HepG2 (cell line): ENCODE measurements around the gene MRPL42. TPM values are rescaled to one million over a fixed set of nuclear protein-coding genes. Genes with fewer than 3 reads are reported as not detected.
A peak's percentile ranks its signal among the peaks of the same experiment; 100 is the strongest.

Source experiments
- BATF2 ChIP-seq: sonication (generic); formaldehyde crosslinking; IDR thresholded peaks from 2 replicates; pipeline ENCODE4 v1.8.0; 2022; ENCODE audit warnings: mild to moderate bottlenecking, missing genetic modification reagents, moderate library complexity
- DR1 ChIP-seq: sonication (generic); formaldehyde crosslinking; IDR thresholded peaks from 2 replicates; pipeline ENCODE4 v1.8.0; 2021; ENCODE audit warnings: mild to moderate bottlenecking, missing genetic modification reagents, inconsistent platforms
- GLI4 ChIP-seq: sonication (generic); formaldehyde crosslinking; IDR thresholded peaks from 2 replicates; pipeline ENCODE4 v1.5.1; 2020; ENCODE audit warnings: missing genetic modification reagents, mild to moderate bottlenecking, moderate library complexity, borderline replicate concordance
- IKZF1 ChIP-seq: fragments of 450-650 bp; IDR thresholded peaks from 2 replicates; pipeline ENCODE4 v1.7.1; 2016
- MEIS1 ChIP-seq: sonication (generic); formaldehyde crosslinking; IDR thresholded peaks from 2 replicates; pipeline ENCODE4 v1.9.0; 2021; ENCODE audit warnings: mild to moderate bottlenecking, missing genetic modification reagents, moderate library complexity, borderline replicate concordance
- MTA1 ChIP-seq: sonication (generic); formaldehyde crosslinking; IDR thresholded peaks from 2 replicates; pipeline ENCODE4 v1.4.0; 2020; ENCODE audit warnings: missing genetic modification reagents, mild to moderate bottlenecking, borderline replicate concordance
- NRL ChIP-seq: sonication (generic); formaldehyde crosslinking; IDR thresholded peaks from 2 replicates; pipeline ENCODE4 v1.5.0; 2020; ENCODE audit warnings: missing genetic modification reagents, mild to moderate bottlenecking, moderate library complexity, borderline replicate concordance
- POLR2A ChIP-seq, 2 experiments: IDR thresholded peaks; 2 replicates each; pipeline ENCODE4 v1.6.1; 2011; ENCODE audit warnings: low read depth in 2 of 2, low read length in 2 of 2, mild to moderate bottlenecking in 1 of 2, moderate library complexity in 1 of 2; ENCODE audit not compliant: insufficient read depth in 1 of 2
- SOX5 ChIP-seq: IDR thresholded peaks from 2 replicates; pipeline ENCODE4 v1.6.1; 2016; ENCODE audit warnings: borderline replicate concordance
- TBP ChIP-seq: sonication (generic); formaldehyde crosslinking; IDR thresholded peaks from 2 replicates; pipeline ENCODE4 v1.5.0; 2020; ENCODE audit warnings: missing genetic modification reagents
- ZBTB21 ChIP-seq: sonication (generic); formaldehyde crosslinking; IDR thresholded peaks from 2 replicates; pipeline ENCODE4 v1.4.0; 2020; ENCODE audit warnings: missing genetic modification reagents
- ZNF441 ChIP-seq: sonication (generic); formaldehyde crosslinking; IDR thresholded peaks from 2 replicates; pipeline ENCODE4 v1.7.0; 2021; ENCODE audit warnings: missing genetic modification reagents, borderline replicate concordance
- ZNF513 ChIP-seq: sonication (generic); formaldehyde crosslinking; conservative IDR thresholded peaks from 2 replicates; pipeline ENCODE4 v1.5.0; 2020; ENCODE audit warnings: missing genetic modification reagents
- ZNF546 ChIP-seq: sonication (generic); formaldehyde crosslinking; conservative IDR thresholded peaks from 2 replicates; pipeline ENCODE4 v1.8.1; 2023; ENCODE audit warnings: mild to moderate bottlenecking, missing genetic modification reagents
- ZNF552 ChIP-seq: sonication (generic); formaldehyde crosslinking; IDR thresholded peaks from 2 replicates; pipeline ENCODE4 v1.9.0; 2022; ENCODE audit warnings: missing genetic modification reagents, mild to moderate bottlenecking, borderline replicate concordance
- ZNF598 ChIP-seq: sonication (generic); formaldehyde crosslinking; IDR thresholded peaks from 2 replicates; pipeline ENCODE4 v1.5.1; 2020; ENCODE audit warnings: mild to moderate bottlenecking, missing genetic modification reagents, borderline replicate concordance
- ZNF646 ChIP-seq: sonication (generic); formaldehyde crosslinking; IDR thresholded peaks from 2 replicates; pipeline ENCODE4 v1.9.0; 2021; ENCODE audit warnings: mild to moderate bottlenecking, missing genetic modification reagents
- ZNF773 ChIP-seq: sonication (generic); formaldehyde crosslinking; IDR thresholded peaks from 2 replicates; pipeline ENCODE4 v1.4.0; 2020; ENCODE audit warnings: missing genetic modification reagents, borderline replicate concordance
- ZNF790 ChIP-seq: sonication (generic); formaldehyde crosslinking; IDR thresholded peaks from 2 replicates; pipeline ENCODE4 v1.8.0; 2022; ENCODE audit warnings: missing genetic modification reagents, mild to moderate bottlenecking, borderline replicate concordance
- polyA plus RNA-seq, 8 experiments: library from polyadenylated mRNA; depleted of rRNA in 3 of 8; stranded (reverse) in 7 of 8; unstranded in 1 of 8; fragments of >200 nt; fragmentation: Illumina TruSeq in 4 of 8; extraction: Trizol in 4 of 8; gene quantifications; 2 replicates each; pipeline versions ENCODE4 v1.2.1 to v1.2.3, GENCODE V29; 2011 to 2016; ENCODE audit warnings: low read depth in 4 of 8, missing spikeins in 1 of 8, mixed read lengths in 1 of 8; ENCODE audit not compliant: insufficient read depth in 1 of 8
- total RNA-seq, 5 experiments: library from RNA; depleted of rRNA; stranded (reverse); fragments of >200 nt; fragmentation: Illumina TruSeq; extraction: Trizol; gene quantifications; 2 replicates each; pipeline ENCODE4 v1.2.3, GENCODE V29; 2016; ENCODE audit warnings: low read depth in 1 of 5

The MRPL42 gene
- total and polyA plus RNA-seq, 2 of the 13 experiments (the other 11 are each of a cell fraction or from before 2014, with no cell fraction given), result 93.3 to 148 TPM

- no peak for TF ChIP-seq ZNF646
- no peak for TF ChIP-seq TBP (CRISPR knock-in tag)
- TF ChIP-seq NRL (CRISPR knock-in tag), result 0 out of 2 replicates have a peak, but pooled peaks have one; percentile 6
- TF ChIP-seq ZNF790 (CRISPR knock-in tag), result 0 out of 2 replicates have a peak, but pooled peaks have one; percentile 73
- no peak for TF ChIP-seq IKZF1
- TF ChIP-seq DR1 (CRISPR knock-in tag), result peak; percentile 77; the same call in 1 of the 2 replicates
- 0 out of 2 replicates have a peak, but pooled peaks have one; percentile 40 for TF ChIP-seq SOX5 (CRISPR knock-in tag)
- TF ChIP-seq ZNF441 (CRISPR knock-in tag), result 0 out of 2 replicates have a peak, but pooled peaks have one; percentile 51
- peak; percentile 86 for TF ChIP-seq POLR2A (IDR thresholded peaks at IDR 0.05; ENCODE audit: insufficient read depth in 1 of 2, low read depth in 2 of 2, low read length in 2 of 2)
- TF ChIP-seq ZNF546 (CRISPR knock-in tag), result peak; percentile 89
- peak; percentile 61; the same call in 1 of the 2 replicates for TF ChIP-seq ZNF773
- TF ChIP-seq MEIS1 (CRISPR knock-in tag), result no peak
- TF ChIP-seq ZNF552 (CRISPR knock-in tag), result peak; percentile 36; the same call in 1 of the 2 replicates
- peak; percentile 83; the same call in 1 of the 2 replicates for TF ChIP-seq MTA1 (CRISPR knock-in tag)
- 0 out of 2 replicates have a peak, but pooled peaks have one; percentile 7 for TF ChIP-seq GLI4
- TF ChIP-seq ZNF598 (CRISPR knock-in tag), result peak; percentile 85; the same call in 1 of the 2 replicates
- TF ChIP-seq ZBTB21 (CRISPR knock-in tag), result 0 out of 2 replicates have a peak, but pooled peaks have one; percentile 36
- TF ChIP-seq ZNF513 (CRISPR knock-in tag), result peak; percentile 96; the same call in 1 of the 2 replicates
- peak; percentile 76; the same call in 1 of the 2 replicates for TF ChIP-seq BATF2 (CRISPR knock-in tag)
Observed at GRCh38 chr12:93441617-93442410, 25.5 kb upstream of the MRPL42 start, which contains the start of gene UBE2N (continued).
